ENCODE measurements around the gene CBY2.
"Not testable (repeated sequence)": the region's sequence is repeated elsewhere in the genome, so short reads cannot be mapped to it uniquely, and the experiment has no call there.

GRCh38 chr13:45756498-45756897 is 54.4 kb downstream of the CBY2 start:
- TF ChIP-seq POLR2A (IDR thresholded peaks at IDR 0.05) = not testable (repeated sequence)
- TF ChIP-seq, protein P1, sequence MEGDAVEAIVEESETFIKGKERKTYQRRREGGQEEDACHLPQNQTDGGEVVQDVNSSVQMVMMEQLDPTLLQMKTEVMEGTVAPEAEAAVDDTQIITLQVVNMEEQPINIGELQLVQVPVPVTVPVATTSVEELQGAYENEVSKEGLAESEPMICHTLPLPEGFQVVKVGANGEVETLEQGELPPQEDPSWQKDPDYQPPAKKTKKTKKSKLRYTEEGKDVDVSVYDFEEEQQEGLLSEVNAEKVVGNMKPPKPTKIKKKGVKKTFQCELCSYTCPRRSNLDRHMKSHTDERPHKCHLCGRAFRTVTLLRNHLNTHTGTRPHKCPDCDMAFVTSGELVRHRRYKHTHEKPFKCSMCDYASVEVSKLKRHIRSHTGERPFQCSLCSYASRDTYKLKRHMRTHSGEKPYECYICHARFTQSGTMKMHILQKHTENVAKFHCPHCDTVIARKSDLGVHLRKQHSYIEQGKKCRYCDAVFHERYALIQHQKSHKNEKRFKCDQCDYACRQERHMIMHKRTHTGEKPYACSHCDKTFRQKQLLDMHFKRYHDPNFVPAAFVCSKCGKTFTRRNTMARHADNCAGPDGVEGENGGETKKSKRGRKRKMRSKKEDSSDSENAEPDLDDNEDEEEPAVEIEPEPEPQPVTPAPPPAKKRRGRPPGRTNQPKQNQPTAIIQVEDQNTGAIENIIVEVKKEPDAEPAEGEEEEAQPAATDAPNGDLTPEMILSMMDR (IDR thresholded peaks at IDR 0.05) = not testable (repeated sequence)

All from esophagus squamous epithelium (tissue), 4 donors.